Stimulated activated CD8-positive, alpha-beta memory T cell treated with anti-CD3 and anti-CD28 coated beads, Interleukin-4, amount 100 ng/mL, for 1 hour (primary cell): ENCODE data around the gene HS3ST4.
"Not testable (repeated sequence)": the region's sequence is repeated elsewhere in the genome, so short reads cannot be mapped to it uniquely, and the experiment has no call there.

ENCODE experiments used
- DNase-seq, 2 donors: peaks; one replicate each; pipeline ENCODE4 v3.0.0-alpha.2; 2020; ENCODE audit warnings: low read depth in 2 of 2, low spot score in 1 of 2

Gene HS3ST4

GRCh38 chr16:26087091-26087490 lies 395.3 kb downstream of the HS3ST4 start:
- no peak for DNase-seq

- no peak for DNase-seq
Measured at GRCh38 chr16:26091511-26091910, 399.8 kb downstream of the HS3ST4 start.

DNA sequence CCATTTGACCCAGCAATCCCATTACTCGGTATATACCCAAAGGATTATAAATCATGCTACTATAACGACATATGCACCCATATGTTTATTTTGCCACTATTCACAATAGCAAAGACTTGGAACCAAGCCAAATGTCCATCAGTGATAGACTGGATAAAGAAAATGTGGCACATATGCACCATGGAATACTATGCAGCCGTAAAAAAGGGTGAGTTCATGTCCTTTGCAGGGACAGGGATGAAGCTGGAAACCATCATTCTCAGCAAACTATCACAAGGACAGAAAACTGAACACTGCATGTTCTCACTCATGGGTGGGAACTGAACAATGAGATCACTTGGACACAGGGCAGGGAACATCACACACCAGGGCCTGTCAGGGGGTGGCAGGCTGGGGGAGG lies 406.4 kb downstream of the HS3ST4 start:
- not testable (repeated sequence) for DNase-seq

DNA sequence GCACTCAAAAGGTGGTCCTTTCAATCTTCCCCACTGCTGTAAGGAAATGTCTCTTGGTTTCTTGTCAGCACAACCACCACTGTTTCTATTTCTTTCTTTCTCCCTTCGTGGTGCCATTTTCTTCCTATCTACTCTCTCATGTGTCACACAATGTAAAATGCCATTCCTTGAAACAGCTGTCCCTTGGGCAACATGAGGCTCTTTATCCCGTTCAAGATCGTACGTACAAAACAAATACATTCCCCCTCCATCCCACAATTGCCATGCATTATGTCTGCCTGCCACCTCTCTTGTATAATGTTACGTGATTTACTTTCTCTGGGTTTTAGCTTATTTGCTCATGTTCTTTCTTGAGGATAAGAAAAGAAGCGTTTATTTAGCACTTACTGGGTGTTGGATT lies 410.6 kb downstream of the HS3ST4 start:
- no peak for DNase-seq

DNA sequence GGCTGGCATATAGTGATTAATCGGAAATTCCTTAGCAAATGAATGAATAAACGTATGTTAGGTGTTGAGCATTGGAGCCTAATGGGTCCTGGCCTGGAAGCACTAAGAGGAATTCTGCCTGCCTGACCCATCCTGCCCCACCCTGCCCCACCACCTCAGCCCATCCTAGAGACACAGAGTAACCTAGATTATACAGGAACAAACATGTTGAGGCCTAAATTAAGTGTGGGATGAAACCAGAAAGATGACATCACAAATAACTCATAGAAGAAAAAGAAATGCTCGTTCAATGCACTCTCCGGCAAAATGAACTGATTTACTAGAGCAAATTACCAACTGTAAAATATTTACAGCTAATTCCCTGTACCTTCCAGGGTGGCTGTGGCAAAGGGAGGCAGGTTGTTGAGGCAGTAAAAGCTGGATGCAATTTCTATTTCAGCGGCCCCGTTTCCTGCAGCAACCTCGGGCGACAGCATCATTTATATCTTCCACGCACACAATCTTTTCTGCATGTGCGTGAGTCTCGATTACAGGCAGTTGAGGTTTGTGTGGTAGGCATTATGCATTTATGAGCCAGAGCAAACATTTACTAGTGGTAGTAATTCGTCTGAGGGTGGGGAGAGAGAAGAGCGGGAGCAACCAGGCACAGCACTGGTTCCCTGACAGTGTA lies 417.2 kb downstream of the HS3ST4 start:
- no peak for DNase-seq

DNA sequence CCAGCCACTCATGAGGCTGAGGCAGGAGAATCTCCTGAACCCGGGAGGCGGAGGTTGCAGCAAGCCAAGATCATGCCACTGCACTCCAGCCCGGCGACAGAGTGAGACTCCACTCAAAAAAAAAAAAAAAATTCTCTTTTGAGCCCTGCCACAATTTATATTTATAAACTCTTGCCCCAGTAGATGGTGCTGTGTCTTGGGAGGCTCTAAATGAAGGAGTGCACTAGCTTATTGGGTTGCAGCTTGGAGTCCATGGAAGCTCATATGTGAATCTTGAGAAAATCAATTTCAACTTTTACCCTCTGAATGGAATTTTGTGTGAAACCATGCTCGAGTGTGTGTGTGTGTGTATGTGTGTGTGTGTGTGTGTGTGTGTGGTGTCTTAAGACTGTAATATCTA lies 420.1 kb downstream of the HS3ST4 start:
- no peak for DNase-seq

DNA sequence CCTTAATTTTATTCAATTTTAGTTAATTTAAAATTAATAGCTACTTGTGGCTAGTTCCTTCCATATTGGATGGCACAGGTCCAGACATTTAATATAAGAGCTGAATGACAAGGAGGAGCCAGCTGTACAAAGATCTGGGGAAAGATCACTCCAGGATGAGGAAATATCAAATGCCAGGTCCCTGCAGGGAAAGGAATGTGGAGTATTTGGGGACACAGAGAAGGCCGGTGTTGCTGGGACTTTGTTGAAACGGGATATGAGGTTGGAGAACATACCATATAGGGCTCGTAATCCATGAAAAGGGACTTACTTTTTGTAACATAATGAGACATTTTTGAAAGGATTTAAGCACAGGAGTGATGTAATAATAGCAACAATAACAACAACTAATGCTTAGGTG lies 426.8 kb downstream of the HS3ST4 start:
- no peak for DNase-seq

DNA sequence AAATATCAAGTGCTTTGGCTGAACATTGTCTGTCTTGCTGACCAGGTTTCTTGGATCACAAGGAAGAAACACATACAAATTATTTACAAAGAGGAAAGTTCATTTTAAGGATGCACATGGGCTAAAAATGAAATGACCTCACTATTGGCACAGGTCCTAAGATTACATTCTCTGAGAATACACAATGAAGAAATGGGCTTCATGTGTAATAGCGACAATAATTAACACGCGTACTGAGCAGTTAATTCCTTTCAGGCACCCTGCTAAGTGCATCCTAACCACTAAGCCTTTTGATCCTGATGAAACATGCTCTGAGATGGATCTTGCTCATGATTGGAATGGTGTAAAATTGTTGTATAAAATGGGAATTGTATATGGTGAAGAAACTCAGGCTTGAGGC lies 429.0 kb downstream of the HS3ST4 start:
- DNase-seq: no peak

DNA sequence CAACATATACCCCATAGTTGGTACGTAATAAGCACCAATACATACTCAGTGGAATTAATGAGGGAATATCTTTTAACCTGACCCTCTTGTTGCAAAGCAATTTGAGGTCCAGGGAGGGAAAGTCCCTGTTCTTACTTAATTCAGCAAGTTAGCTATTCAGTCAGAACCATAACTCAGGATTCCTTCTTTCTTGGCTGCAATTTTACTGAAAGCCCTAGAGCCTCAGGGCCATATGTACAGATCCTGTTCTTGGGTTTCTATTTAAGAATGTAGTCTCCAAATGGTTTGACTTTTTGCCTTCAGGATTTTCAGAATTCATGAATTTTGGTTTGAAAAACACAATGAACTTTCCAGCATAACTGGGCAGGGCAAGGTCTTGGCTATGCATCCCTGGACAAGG lies 436.5 kb downstream of the HS3ST4 start:
- no peak for DNase-seq

GRCh38 chr16:26129997-26130396 lies 438.2 kb downstream of the HS3ST4 start:
- DNase-seq: no peak

DNA sequence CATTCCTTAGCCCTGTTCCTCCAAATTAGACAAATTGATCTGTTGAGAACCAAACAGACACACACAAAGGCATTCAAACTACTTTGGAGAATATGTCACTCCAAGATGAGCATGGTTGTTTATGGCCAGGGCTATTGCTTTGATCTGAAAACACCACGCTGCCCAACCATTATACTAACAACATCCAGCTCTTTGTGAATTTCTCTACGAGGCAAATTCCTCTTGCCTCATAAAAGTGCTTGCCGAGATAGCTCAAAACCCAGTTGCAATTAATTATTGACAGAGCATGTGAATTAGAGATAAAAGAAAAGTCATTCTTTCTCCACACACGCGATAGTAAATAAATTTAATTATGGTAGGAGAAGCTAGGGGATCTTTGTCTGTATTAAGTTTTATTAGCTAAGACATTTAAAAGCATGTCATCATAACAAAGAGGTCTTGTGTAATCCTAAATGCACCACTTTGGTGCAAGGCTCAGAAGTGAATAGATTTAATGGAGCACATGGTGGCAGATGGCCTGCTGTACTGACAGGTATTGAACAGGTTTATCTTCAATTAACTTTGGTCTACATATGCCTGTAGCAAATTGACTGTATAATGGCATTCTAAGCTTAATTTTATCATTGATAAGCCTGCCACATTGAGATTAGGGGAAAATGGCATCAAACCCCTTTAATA lies 441.8 kb downstream of the HS3ST4 start:
- no peak for DNase-seq

DNA sequence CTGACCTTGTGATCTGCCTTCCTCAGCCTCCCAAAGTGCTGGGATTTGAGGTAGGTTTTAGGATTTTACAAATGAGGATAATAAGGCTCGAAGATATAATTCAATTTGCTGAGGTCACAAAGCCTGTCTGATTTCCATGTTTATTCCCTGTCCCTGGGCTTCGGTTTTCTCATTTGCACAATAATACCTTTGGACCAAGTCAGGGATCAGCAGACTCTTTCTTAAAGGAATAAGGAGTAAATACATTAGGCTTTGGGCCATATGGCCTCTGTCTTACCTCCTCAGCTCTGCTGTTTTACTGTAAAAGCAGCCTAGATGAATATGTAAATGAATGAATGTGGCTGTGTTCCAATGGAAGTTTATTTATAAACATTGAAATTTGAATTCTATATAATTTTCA lies 442.8 kb downstream of the HS3ST4 start:
- DNase-seq: no peak

DNA sequence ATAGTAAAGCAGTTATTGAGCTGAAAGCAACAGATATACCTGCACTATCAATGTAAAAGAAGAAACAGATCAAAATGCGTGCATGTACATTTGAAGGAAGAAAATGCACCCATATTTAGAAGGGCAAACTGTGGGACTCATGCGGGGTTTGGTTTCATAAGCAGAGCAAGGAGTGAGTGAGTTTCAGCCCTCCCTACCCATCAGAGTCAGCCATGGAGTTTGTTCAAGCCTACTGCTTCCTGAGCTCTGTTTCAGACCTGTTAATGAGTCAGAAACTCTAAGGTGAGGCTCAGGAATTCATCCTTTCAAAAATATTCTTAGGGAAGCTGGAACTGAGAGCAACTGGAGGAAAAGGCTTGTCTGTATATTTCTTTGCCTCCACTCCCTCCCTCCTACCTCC lies 446.2 kb downstream of the HS3ST4 start:
- DNase-seq: no peak

DNA sequence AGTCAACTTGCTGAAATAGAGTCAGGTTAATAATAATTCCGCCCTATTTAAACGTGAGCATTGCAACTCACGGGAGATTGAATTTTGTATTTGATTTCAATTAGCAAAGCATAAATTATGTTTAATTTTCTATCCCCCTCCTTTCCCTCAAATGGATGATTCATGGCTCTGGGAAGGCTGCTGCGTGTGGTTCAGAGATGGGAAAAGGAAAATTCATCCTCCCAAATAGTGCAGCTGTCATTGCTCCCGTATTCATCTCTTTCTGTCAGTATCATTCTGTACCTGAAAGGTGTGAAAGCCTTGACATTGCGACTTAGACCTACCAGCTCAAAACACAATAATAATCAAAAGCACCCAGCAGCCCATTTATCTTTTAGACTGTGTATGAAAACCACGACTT lies 447.3 kb downstream of the HS3ST4 start:
- DNase-seq: no peak

DNA sequence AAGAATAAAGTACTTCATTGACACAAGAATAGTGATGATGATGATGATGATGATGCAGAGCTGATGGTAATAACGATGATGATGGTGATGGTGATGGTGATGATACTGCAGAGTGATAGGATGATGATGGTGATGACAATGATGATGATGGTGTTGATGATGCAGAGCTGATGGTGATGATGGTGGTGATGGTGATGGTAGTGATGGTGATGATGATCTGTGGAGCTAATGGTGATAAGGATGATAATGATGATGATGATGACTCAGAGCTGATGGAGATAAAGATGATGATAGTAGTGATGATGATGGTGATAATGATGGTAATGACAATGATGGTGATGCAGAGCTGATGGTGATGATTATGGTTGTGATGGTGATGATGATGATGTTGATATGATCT lies 448.1 kb downstream of the HS3ST4 start:
- no peak for DNase-seq

DNA sequence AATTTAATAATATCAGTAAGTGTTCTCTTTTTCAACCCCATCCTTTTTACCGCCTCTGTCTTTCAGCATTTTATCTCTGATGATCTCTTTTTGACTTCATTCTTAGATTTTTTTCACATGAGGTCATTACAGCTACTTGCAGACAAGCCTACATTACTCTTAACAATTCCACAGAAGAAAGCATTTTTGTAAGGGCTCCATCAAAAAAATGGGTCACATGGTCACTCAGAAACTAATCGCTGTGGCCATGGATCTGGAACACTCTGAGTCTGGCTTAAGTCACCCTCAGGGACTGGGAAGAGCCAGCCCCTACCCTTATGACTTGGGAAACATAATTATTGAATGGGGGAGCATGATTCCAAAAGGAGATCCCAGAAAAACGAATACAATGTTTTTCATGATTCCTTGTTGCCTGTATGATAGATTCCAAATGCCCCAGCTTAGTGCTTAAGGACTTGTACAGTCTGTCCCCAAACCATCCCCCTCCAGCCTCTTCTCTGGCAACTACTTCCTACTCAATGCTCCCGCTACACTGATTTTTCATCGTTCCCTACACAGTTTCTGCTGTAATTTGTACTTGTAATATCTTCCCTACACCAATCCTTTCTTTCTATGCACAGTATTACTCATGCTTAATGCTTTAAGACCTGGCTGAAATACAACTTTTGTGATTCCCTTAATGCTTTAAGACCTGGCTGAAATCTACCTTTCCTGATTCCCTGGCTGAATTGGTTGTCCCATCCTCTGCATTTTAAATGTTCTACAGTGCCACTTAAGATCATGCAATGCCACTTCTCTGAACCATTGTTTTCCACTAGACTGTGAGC lies 457.8 kb downstream of the HS3ST4 start:
- no peak for DNase-seq

- DNase-seq: no peak
Measured at GRCh38 chr16:26155221-26155620, 463.5 kb downstream of the HS3ST4 start.

DNA sequence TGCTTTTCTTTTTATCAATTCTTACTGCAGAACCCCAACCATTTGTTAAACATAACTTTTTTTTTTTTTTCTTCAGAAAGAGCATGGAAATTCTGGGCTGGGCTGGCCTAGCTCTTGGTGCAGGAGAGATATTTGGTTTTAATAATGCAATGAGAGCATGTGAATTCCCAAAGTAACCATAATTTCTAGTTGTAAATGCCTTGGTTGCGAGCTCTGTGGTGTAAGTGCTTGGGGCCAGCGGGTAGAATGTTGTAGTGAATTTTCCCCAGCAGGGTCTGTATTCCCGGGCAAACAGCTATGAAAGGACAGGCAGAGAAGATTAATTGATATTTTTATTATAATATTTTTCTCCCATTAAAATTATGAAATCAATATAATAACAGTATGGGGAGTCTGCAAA lies 465.6 kb downstream of the HS3ST4 start:
- no peak for DNase-seq

DNA sequence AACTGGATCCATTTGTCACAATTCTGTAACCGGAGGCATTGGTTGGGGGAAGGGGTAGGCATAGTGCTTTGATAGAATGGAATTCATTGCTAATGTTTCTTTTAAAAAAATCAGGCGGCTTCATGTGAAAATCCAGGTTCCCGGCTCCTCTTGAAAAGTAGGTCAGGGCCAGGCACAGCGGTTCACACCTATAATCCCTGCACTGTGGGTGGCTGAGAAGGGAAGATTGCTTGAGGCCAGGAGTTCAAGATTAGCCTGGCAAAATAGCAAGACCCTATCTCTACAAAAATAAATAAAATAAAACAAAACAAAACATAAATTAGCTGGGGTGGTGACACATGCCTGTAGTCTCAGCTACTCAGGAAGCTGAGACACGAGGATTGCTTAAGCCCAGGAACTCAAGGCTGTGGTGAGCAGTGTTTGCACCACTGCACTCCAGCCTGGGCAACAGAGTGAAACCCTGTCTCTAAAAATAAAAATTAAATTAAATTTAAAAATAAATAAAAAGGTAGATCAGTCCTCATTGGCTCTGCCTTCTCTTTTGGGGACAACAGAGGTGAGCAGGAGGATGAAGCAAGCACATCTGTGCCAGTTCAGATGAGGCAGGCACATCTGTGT lies 466.5 kb downstream of the HS3ST4 start:
- DNase-seq: no peak

- no peak for DNase-seq
Measured at GRCh38 chr16:26161461-26162180, 469.9 kb downstream of the HS3ST4 start.

DNA sequence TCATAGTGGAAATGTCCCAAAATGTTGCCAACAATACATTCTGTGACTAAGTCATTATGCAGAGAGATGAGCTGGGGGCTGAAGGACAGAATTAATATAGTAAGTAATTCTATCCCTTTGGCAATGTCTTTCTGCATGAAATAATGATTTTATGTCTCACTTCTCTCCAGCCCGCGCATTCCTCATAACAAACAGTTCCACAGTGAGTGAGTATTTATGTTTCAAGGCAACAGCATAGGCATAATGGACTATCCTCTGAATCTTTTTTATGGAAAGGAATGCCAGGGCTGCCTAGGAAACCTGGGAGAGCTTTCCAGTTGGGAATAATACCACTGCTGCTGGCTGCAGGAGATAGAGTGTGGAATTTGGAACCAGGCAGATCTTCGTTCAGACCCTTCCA lies 477.7 kb downstream of the HS3ST4 start:
- no peak for DNase-seq
